Endothelial cell of umbilical vein (primary cell): ENCODE measurements around the gene SEZ6L2. TPM values are rescaled to one million over a fixed set of nuclear protein-coding genes. Genes with fewer than 3 reads are reported as not detected.

Experiments used
- BruUV-seq: library from RNA; stranded (reverse); fragments of 400-500 nt; replicated peaks from 2 replicates; lab custom pipeline; 2021; lab: Mats Ljungman, UMichigan
- CTCF ChIA-PET: fragments of 300-600, 350-600 bp; sonication (Branson Sonifier 250); formaldehyde crosslinking; loops from one replicate; lab custom pipeline; 2021; ENCODE audit warnings: antibody characterized with exemption, inconsistent platforms; lab: Charles Lee
- POLR2A ChIA-PET: fragments of 300-600, 350-600 bp; sonication (Branson Sonifier 250); formaldehyde crosslinking; loops from one replicate; lab custom pipeline; 2021; ENCODE audit warnings: antibody characterized with exemption, inconsistent platforms; lab: Charles Lee
- DNase-seq: peaks from one replicate; pipeline ENCODE4 v3.0.0-alpha.2; 2011; ENCODE audit warnings: low read depth, low spot score
- FAIRE-seq: peaks from 2 replicates; lab custom pipeline; 2011; peaks lifted over from hg19 to GRCh38; lab: Jason Lieb, UNC
- H2AFZ ChIP-seq: 2 replicates; pipeline ENCODE4 v1.6.0; 2012; ENCODE audit warnings: low read depth, low read length, control low read depth, inconsistent platforms
- H3K27ac ChIP-seq: 2 replicates; pipeline ENCODE4 v1.5.1; 2011; ENCODE audit warnings: low read depth, mild to moderate bottlenecking, control low read depth, low read length, moderate library complexity; ENCODE audit not compliant: insufficient read depth
- H3K27me3 ChIP-seq, 2 experiments: 2 replicates each; pipeline versions ENCODE4 v1.6.0 to v1.6.1; 2011; ENCODE audit warnings: low read length in 2 of 2, mixed read lengths in 1 of 2; ENCODE audit not compliant: control insufficient read depth in 2 of 2, insufficient read depth in 2 of 2
- H3K36me3 ChIP-seq, 2 experiments: 2 replicates in 1 of 2; 3 replicates in 1 of 2; pipeline ENCODE4 v1.5.1; 2011; ENCODE audit warnings: low read length in 2 of 2, mild to moderate bottlenecking in 1 of 2, moderate library complexity in 1 of 2; ENCODE audit not compliant: control insufficient read depth in 2 of 2, insufficient read depth in 2 of 2; ENCODE audit errors: extremely low read depth in 1 of 2
- H3K4me1 ChIP-seq: 3 replicates; pipeline ENCODE4 v1.5.1; 2011; ENCODE audit warnings: mild to moderate bottlenecking, low read length; ENCODE audit not compliant: control insufficient read depth, insufficient read depth; ENCODE audit errors: extremely low read depth
- H3K4me2 ChIP-seq: 2 replicates; pipeline ENCODE4 v1.6.1; 2011; ENCODE audit warnings: low read length, control low read depth, mixed read lengths; ENCODE audit not compliant: insufficient read depth
- H3K4me3 ChIP-seq, 3 experiments: fragments of 200-600 bp in 1 of 3; sonication (generic), shearing (Covaris generic) in 1 of 3; replicated peaks in 1 of 3; 2 replicates each; pipeline ENCODE4 v1.5.1; 2011 to 2016; ENCODE audit warnings: control low read depth in 3 of 3, low read length in 3 of 3, mild to moderate bottlenecking in 2 of 3, inconsistent platforms in 1 of 3, low read depth in 1 of 3, moderate library complexity in 1 of 3; ENCODE audit not compliant: insufficient read depth in 1 of 3
- H3K79me2 ChIP-seq: 2 replicates; pipeline ENCODE4 v1.6.0; 2012; ENCODE audit warnings: low read length, inconsistent platforms; ENCODE audit not compliant: control insufficient read depth, insufficient read depth
- H3K9ac ChIP-seq: replicated peaks from 2 replicates; pipeline ENCODE3; 2011; ENCODE audit warnings: low read length, control low read depth; ENCODE audit not compliant: insufficient read depth; ENCODE audit errors: extremely low read depth
- H3K9me1 ChIP-seq: replicated peaks from 3 replicates; pipeline ENCODE4 v1.6.0; 2011; ENCODE audit warnings: mild to moderate bottlenecking, low read length; ENCODE audit not compliant: control insufficient read depth, insufficient read depth; ENCODE audit errors: extremely low read depth
- H3K9me3 ChIP-seq: replicated peaks from 2 replicates; pipeline ENCODE4 v1.5.1; 2012; ENCODE audit warnings: low read length, inconsistent platforms; ENCODE audit not compliant: control insufficient read depth, insufficient read depth
- H4K20me1 ChIP-seq: replicated peaks from 2 replicates; pipeline ENCODE3; 2011; ENCODE audit warnings: mild to moderate bottlenecking, low read length; ENCODE audit not compliant: control insufficient read depth, insufficient read depth; ENCODE audit errors: extremely low read depth
- EZH2 ChIP-seq: IDR thresholded peaks from 2 replicates; pipeline ENCODE4 v1.6.1; 2012; ENCODE audit warnings: borderline replicate concordance, low read depth, mild to moderate bottlenecking, moderate library complexity, low read length, inconsistent platforms; ENCODE audit not compliant: severe bottlenecking
- FOS ChIP-seq: IDR thresholded peaks from 2 replicates; pipeline ENCODE4 v1.6.1; 2011; ENCODE audit warnings: mild to moderate bottlenecking, low read length, moderate library complexity, borderline replicate concordance; ENCODE audit not compliant: insufficient read depth
- GATA2 ChIP-seq: IDR thresholded peaks from 2 replicates; pipeline ENCODE4 v1.7.0; 2011; ENCODE audit warnings: low read depth, mild to moderate bottlenecking, moderate library complexity, mixed read lengths, low read length; ENCODE audit not compliant: insufficient read length, insufficient read depth
- JUN ChIP-seq: IDR thresholded peaks from 2 replicates; pipeline ENCODE4 v1.6.1; 2011; ENCODE audit warnings: borderline replicate concordance, low read depth; ENCODE audit not compliant: insufficient read length, insufficient read depth
- MAX ChIP-seq: IDR thresholded peaks from 2 replicates; pipeline ENCODE4 v1.6.1; 2011; ENCODE audit not compliant: insufficient read depth, insufficient read length
- MYC ChIP-seq: IDR thresholded peaks from one replicate; pipeline ENCODE4 v1.6.1; 2011; ENCODE audit warnings: mild to moderate bottlenecking, low read depth, low read length
- POLR2A ChIP-seq: IDR thresholded peaks from 2 replicates; pipeline ENCODE4 v1.6.1; 2012; ENCODE audit warnings: low read depth, mild to moderate bottlenecking, control low read depth, low read length
- POLR2AphosphoS5 ChIP-seq: IDR thresholded peaks from 2 replicates; pipeline ENCODE4 v1.6.1; 2012; ENCODE audit warnings: low read depth, mild to moderate bottlenecking, control low read depth, low read length, moderate library complexity; ENCODE audit not compliant: insufficient read depth
- dilution Hi-C: fragments of 300-500 bp; cut with MboI; formaldehyde crosslinking; loops from one replicate; pipeline ENCODE4 v1.15.0; 2019; ENCODE audit warnings: low sequenced_read_pairs; ENCODE audit not compliant: extremely low pct_ligation_motif_present
- intact Hi-C: fragments of 100-400 bp; cut with micrococcal nuclease; formaldehyde crosslinking; loops from one replicate; pipeline ENCODE4 v1.10.0; 2022
- polyA plus RNA-seq, 4 experiments: library from polyadenylated mRNA; depleted of rRNA in 3 of 4; stranded (reverse) in 3 of 4; unstranded in 1 of 4; fragments of >200 nt; gene quantifications; 2 replicates each; pipeline versions ENCODE4 v1.2.1 to v1.2.3, GENCODE V29; 2011 to 2012; ENCODE audit warnings: missing spikeins in 1 of 4
- total RNA-seq: library from RNA; stranded (reverse); gene quantifications from 2 replicates; pipeline ENCODE4 v1.2.3, GENCODE V29; 2021
- TF ChIP-seq, protein P1 (sequence below), 2 donors: IDR thresholded peaks; 1 replicate in 1 of 2; 2 replicates in 1 of 2; pipeline ENCODE4 v1.5.1; 2011; ENCODE audit warnings: low read length in 2 of 2, mild to moderate bottlenecking in 2 of 2, moderate library complexity in 2 of 2, control low read depth in 1 of 2, inconsistent platforms in 1 of 2, low read depth in 1 of 2; ENCODE audit not compliant: insufficient read depth in 1 of 2; ENCODE audit errors: extremely low read depth in 1 of 2

The SEZ6L2 gene
- total and polyA plus RNA-seq, 2 donors (not counting 3 experiments of a cell fraction or from before 2014, with no cell fraction given) = 2.4 to 4.5 TPM

GRCh38 chr16:29877266-29877961 is 21.9 kb downstream of the SEZ6L2 start:
- Histone ChIP-seq H3K27me3 (peaks cover 14 to 16% of the 10 kb centered on the region in 2 experiments), H4K20me1 (no peaks in the 10 kb centered on the region), H3K9me1 (no peaks in the 10 kb centered on the region), H3K36me3 (no peaks in the 10 kb centered on the region), H3K9ac (no peak overlapping the region), H3K27ac (no peak overlapping the region), H3K9me3 (no peaks in the 10 kb centered on the region), H3K4me1 (no peaks in the 10 kb centered on the region), H3K4me2 (no peak overlapping the region), H3K4me3 (no peak overlapping the region), H2AFZ (no peak overlapping the region), H3K79me2 (no peaks in the 10 kb centered on the region)
- TF ChIP-seq MYC (no peak), MAX (no peak), FOS (no peak), JUN (no peak), EZH2 (no peak), POLR2AphosphoS5 (no peak), POLR2A (no peak), GATA2 (no peak)
- TF ChIP-seq, protein P1, sequence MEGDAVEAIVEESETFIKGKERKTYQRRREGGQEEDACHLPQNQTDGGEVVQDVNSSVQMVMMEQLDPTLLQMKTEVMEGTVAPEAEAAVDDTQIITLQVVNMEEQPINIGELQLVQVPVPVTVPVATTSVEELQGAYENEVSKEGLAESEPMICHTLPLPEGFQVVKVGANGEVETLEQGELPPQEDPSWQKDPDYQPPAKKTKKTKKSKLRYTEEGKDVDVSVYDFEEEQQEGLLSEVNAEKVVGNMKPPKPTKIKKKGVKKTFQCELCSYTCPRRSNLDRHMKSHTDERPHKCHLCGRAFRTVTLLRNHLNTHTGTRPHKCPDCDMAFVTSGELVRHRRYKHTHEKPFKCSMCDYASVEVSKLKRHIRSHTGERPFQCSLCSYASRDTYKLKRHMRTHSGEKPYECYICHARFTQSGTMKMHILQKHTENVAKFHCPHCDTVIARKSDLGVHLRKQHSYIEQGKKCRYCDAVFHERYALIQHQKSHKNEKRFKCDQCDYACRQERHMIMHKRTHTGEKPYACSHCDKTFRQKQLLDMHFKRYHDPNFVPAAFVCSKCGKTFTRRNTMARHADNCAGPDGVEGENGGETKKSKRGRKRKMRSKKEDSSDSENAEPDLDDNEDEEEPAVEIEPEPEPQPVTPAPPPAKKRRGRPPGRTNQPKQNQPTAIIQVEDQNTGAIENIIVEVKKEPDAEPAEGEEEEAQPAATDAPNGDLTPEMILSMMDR (IDR thresholded peaks at IDR 0.05; ENCODE audit: extremely low read depth in 1 of 2, insufficient read depth in 1 of 2, low read depth in 1 of 2, low read length in 2 of 2) = no peak
- FAIRE-seq = no peak
- no TSS peak for BruUV-seq
- intact Hi-C loops = no loop called here
- ChIA-PET POLR2A (interaction anchor here (0.5 kb wide), 1 partner anchor 41 kb away, joined by 4 read pairs; no protein-coding TSS in a partner anchor), CTCF (interaction anchor here (0.6 to 2.2 kb wide), 3 partner anchors 13 to 55 kb away, joined by 3 to 9 read pairs (median 4); no protein-coding TSS in a partner anchor)
- dilution Hi-C loops = no loop called here
- peak; percentile 15 for DNase-seq
